GM18498 (cell line): ENCODE results near the gene WTIP.
"Not testable (repeated sequence)": the region's sequence is repeated elsewhere in the genome, so short reads cannot be mapped to it uniquely, and the experiment has no call there.

Experiments
- ATAC-seq: cut with Tn5 transposase; IDR thresholded peaks from one replicate; pipeline ENCODE4 v1.9.1; 2021; ENCODE audit warnings: mild to moderate bottlenecking, moderate library complexity; ENCODE audit not compliant: unreplicated experiment

WTIP gene

DNA sequence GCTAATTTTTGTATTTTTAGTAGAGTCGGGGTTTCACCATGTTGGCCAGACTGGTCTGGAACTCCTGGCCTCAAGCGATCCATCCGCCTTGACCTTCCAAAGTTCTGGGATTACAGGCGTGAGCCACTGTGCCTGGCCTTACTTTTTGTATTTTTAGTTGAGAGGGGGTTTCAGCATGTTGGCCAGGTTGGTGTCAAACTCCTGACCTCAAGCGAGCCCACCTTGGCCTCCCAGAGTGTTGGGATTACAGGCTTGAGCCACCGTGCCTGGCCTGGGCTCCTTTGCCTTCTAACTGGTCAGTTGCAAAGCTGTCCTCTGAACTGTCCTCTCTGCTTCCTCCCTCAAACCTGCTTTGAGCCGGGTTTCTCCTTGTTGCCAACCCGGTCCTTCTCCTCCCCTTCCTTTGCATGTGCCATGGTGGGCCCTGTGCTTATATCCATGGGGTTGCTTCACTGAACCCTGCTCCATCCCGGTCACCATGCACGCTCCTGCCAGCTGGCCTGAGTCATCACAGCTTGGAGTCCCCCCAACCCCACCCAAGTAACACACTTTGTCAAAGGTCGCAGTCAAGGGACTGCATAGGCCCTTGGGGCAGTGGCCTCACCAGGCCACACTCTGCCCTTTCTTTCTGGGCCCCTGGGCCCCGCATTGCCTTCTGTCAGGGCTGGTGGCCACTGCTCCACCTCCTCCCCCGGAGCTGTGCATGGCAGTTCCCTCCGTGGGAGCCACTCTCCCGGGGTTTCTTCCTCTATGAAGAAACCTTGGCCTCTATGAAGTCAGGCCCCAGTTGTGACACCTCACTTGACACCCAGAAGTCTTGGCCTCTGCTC lies 21.2 kb downstream of the WTIP start:
- no peak for ATAC-seq

DNA sequence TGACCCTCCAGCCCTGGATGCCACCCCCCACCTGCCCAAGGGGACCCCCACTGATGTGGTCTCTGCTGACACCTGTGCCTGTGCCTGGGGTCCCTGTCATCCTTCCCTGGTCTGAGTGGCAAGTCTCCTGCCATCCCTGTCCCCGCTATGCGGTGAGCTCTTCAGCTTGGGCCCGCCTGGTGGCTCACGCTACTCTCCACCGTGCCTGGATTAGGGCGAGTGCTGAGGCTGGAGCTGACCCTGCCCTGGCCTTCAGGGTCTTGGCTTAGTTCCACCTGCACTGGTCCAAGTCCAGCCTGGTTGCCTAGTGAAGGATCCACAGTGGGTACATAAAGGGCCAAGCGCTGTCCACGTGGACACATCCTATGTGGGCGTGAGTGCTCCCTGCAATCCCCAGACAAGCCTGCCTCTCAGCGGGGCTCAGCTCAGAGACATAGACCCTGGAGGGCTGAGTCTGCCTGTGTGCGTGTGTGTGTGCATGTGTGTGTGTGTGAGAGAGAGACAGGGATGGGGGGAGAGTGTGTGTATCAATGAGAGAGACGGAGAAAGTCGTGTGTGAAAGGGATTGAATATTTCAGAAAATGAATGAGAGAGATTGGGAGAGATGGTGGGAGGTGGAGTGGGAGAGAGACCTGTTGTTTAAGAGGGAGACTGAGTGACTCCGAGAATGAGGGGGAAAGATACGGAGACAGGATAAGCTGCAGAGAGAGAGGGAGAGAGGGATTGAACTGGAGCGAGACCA lies 22.1 kb downstream of the WTIP start:
- no peak for ATAC-seq

DNA sequence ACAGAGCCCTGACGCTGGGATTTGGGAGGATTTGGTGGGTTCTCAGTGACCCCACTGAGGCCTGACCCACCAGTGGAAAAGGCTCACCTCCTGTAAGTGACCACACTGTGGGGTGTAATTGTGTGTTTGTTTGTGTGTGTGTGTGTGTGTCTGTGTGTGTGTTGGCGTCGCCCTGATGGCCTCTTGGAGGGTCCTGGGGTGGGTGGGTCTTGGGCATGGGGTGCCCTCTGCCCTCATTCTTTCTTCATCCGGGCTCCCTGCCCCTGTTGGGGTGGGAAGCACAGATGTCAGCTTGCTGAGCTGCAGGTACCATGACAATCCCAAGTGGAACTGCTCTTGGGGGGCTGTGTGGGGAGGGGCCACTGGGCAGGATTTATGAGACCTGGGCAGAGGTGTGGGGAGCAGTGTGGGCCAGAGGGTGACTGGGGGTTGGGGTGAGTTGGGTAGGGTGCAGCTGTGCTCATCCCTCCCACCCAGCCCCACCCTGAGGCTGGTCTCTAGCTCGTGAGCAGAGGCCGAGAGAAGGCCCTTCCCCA lies 22.8 kb downstream of the WTIP start:
- ATAC-seq = no peak

DNA sequence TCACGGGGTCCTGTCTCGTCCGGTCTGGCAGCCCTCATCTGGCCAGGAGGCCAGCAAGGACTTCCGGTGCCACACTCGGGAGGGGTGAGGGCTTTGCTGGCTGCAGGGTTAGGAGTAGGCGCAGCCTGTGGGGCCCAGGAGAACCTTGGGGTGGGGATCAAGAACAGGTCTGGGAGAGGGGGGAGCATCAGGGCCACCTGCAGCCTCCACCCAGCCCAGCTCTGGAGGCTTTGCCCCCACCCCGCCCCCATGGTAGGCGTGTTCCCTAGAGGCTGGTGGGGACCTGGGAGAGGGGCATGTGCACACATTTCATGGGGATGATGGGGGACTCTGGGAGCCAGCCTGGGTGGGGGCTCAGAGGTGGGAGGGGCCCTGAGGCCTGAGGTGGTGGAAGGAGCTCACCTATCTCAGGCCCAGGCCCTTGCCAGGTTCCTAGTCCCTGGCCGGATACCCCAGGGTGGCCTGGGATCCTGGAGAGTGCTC lies 23.3 kb downstream of the WTIP start:
- no peak for ATAC-seq

DNA sequence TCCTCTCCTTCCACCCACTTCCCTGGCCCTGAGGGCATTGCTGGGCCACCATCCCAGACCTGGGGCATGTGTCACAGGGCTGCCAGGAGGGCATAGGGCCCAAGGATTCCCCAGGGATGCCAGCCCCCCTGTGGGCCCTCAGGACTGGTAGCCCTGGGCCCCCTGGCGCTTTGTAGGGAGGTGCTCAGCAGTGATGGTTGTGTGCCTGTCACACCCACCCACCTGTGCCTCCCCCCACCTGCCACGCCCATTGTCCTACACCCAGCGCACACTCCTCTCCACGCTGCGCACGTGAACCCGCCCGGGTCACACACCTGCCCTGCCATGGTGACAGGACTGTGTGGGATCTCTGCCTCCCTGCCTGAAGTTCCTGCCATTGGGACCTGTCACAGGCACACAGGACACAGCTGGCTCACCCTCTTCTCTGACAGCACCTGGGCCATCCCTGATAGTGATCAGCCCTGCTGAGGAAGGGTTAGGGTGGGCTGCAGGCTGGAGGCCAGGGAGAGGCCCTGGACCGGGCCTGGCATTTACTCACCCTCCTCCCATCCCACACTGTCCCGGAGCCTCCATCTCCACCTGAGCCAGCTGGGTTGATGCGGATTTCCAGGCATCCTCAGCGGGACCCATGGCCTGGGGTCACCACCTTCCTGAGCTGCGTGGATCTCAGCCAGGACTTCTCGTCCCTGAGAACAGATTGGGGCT lies 23.9 kb downstream of the WTIP start:
- no peak for ATAC-seq

DNA sequence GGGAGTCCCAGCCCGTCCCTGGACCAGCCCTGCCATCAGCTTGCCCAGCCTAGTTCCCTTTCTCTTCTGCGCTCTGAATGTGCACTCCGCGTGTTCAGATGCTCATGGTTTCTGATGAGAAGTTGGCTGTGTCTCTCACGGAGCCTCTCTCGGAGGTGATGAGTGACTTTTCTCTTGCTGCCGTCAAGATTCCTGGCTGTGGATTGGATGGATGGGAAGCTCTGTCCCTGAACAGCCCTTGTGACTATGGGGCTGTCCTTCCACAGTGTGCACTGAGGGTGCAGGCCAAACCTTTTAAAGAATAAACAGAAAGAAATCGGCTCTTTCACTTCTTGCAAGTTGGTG lies 24.4 kb downstream of the WTIP start:
- ATAC-seq = no peak

DNA sequence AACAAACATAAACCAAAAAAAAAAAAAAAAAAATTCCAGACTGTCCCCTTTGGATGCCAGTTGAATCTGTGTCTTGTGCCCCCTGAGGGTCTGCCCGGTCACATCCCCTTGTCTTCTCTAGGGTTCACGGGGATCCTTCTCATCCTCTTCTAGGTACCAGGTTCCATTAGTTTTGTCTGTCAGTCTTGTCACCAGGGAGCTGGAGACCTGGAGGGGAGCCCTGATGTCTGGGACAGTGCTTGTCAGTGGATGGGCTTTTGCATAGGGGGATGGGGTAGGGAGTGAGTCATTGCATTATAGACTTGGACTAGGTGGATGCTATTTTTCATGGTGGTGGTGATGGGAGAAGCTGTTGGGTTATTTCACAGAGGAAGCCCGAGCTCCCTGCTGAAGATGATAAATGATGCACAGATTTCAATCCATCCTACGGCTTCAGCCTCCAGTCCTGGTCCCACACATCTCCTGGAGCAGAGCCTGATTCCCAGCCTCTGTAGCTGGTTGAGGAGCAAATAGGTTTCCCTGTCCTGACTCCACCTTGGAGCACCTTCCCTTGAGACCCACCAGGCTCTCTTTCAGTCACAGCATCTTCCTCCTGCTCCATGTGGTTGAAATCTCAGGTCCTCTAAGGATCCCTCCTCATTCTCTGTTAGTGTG lies 26.0 kb downstream of the WTIP start:
- ATAC-seq = no peak

DNA sequence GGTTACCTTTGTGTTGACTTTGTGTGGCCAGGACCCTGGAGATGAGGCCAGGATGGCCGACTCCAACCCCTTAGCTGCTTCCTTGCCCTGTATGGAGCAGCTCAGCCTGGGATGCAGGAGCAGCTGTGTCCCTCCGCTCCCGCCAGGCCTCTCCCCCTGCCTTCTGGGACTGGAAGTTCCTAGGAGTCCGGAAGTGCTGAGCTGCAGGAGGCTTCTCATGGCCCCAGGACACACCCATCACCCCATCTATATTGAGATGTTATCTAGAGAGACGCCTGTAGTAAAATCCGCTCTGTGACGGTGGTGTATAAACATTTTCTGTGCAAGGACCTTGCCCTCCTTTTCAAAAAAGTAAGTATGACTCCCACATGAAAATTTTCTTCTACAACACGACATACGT lies 27.0 kb downstream of the WTIP start:
- no peak for ATAC-seq

DNA sequence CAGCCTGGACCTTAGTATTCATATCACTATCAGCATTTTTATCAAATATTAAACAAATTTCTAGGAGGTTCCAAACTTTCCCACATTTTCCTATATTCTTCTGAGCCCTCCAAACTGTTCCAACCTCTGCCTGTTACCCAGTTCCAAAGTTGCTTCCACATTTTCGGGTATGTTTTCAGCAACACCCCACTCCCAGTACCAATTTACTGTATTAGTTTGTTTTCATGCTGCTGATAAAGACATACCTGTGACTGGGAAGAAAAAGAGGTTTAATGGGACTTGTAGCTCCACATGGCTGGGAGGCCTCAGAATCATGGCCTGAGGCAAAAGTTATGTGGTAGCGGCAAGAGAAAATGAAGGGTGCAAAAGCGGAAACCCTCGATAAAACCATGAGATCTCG lies 29.3 kb downstream of the WTIP start:
- ATAC-seq = not testable (repeated sequence)

DNA sequence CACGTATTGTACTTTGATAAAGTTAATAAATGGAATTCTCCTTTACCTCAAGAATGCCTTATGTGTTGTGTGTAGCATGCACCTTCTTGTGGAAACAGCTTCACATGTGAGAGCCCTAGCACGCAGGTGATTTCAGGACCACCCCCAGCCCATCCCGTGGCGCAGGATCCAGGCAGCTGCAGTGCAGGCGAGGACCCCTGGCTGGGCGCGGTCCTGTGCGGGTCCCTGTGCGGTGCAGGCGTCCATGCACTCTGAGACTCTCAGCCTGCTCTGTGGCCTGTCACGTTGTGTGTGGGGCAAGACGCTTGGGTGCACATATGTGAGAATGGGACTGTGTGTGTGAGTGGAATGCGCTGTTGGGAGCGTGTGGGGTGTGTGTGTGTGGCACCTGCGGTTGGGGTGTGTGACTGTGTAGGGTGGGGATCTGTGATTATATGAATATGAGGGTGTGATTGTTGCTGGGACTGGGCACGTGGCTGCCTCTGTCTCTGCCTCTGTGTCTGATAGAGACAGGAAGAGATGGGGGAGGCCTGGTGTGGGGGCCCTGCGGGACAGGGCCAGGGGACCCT lies 30.8 kb downstream of the WTIP start:
- no peak for ATAC-seq

DNA sequence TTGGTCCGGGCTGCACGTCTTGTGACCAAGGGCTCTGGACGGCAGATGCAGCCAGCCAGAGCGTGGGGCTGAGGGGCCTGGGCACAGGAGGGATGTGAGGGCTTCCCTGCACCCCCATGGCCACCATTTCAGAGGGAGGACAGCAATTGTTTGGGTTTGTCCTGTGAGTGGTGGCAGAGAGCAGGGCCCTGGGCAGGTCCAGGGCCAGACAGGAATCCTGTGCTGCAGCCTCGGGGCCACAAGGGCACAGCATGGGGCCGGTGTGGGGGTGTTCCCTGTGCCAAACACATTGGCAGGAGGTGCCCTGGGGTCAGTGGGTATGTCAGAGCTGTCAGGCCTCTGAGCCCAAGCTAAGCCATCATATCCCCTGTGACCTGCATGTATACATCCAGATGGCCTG lies 32.2 kb downstream of the WTIP start:
- no peak for ATAC-seq

DNA sequence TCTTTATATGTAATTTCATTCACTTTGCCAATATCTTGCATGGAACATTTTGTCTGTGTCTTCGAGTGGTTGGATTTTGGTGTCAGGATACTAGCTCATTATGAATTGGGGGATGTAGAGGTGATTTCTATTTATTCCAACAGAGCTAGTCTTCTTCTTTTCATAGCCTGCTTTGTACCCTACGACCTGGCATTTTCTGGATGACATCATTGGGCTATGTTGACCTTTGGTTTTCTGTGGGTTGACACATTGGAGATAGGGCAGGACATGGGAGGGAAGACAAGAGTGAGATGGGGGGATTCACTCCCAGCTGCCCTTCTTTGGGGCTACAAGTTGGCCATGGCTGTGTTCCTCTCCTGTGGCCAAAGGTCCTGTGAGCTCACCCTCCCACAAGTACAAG lies 38.0 kb downstream of the WTIP start:
- ATAC-seq = no peak

DNA sequence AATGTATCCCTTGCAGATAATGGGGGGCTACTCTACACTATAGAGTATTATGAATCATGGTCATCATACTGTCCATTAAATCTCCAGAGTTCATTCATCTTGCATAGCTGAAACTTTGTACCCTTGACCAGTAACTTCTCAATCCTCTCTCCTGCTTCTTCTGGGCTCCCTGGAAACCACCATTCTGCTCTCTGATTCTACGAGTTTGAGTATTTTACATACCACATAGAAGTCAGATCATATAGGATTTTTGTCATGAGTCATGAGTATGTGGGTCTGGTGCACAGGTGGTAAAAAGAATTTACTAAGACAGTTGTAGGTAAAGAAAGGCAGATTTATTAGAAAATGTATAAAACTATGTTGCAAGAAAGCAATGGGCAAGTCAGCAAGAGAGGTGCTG lies 41.9 kb downstream of the WTIP start:
- no peak for ATAC-seq

DNA sequence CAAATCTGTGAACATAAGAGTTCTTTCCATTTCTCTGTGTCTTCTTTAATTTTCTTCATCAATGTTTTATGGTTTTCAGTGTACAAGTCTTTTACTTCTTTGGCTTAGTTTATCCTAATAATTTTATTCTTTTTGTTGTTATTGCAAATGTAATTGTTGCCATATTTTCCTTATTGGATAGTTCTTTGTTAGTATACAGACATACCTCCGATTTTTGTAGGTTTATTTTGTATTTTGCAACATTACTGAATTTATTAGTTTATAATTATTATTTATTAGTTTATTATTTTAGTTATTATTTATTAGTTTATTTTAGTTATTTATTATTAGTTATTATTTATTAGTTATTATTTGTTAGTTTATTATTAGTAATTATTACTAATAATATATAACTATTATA lies 43.4 kb downstream of the WTIP start:
- no peak for ATAC-seq

DNA sequence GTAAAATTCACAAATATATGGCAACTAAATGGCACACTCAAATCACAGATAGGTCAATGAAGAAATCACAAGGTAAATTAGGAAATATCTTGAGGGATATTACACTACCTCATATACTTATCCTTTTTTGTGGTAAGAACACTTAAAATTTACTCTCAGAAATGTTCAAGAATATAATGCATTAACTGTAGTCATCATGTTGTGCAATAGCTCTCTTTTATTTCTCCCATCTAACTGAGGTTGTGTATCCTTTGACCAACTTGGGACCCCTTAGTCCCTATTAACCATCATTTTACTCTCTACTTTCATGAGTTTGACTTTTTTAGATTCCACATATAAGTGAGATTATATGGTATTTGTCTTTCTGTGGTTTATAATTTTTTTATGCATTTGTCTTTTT lies 52.6 kb downstream of the WTIP start:
- no peak for ATAC-seq

DNA sequence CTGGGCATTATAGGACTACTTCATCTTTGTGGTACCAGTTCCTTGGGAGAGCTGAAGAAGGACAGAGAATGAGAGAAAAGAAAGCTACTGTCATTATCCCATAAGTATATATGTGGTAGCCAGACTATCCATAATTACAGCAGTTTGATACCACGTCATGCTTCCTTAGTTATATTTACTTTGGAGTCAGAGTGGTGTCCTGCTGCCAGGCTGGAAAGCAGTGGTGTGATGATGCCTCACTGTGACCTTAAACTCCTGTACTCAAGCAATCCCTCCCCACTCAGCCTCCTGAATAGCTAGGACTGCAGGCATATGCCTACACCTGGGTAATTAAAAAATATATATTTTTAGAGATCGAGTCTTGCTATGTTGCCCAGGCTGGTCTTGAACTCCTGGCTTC lies 57.8 kb downstream of the WTIP start:
- no peak for ATAC-seq

DNA sequence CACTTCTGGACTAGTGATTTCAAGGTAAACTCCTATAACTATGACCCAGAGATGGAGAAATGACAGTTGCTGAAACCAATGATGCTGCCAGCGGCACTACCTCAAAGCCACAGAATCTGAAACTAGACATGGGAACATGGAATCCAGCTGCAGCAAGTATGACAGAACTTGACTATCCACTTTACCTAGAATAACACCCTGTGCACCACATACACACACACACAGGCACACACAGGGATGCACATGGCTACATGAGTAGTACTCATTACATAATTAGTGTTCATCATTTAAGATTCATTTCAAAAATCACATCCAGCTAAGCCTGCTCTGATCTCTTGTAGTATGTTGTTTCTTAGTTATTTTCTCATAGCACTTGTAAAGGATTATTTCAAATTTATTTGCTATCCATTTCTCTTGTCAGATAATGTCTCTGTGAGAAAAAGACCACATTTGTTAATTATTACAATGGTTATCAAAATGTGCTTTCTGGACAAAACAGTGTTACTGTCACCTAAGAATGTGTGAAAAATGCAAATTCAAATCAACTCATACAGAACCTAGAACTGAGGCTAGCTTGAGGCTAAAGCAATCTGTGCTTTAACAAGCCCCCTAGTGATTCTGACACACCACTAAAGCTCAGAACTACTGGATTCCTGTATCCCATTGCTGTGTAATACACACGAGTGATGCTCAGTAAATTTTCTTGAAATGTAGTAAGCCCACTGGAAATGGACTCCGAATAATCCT lies 59.4 kb downstream of the WTIP start:
- no peak for ATAC-seq

DNA sequence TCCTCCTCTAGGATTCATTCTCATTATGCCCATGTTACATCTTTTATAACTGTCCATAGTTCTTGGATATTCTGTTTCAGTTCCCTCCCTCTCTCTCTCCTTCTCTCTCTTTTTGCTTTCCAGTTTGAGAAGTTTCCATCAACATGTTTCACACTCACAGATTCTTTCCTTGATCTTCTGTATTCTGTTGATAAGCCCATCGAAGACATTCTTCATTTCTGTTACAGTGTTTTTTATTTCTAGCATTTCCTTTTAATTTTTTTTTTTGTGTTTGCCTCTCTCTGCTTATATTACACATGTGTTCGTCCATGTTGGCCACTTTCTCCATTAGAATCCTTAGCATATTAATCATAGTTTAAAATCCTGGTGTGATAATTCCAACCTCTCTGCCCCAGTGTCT lies 68.3 kb downstream of the WTIP start:
- no peak for ATAC-seq

DNA sequence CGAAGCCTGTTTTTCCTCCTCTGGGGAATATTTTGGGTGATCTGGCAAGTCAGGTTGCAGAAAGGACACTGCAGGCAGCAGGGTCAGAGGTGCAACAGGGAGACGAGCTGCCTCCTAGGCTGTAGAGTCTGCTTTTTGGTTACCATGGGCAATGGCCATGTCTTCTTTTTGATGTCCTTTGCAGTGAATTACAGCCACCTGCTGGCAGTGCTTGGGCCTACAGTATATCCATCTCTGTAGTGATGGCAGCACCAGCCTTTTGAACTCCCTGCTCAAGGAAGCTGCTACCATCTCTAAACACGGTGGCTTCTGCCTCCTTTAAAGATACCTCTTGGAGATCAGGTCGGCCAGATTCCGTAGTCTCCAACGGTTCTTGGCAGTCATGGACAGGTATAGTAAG lies 73.9 kb downstream of the WTIP start:
- no peak for ATAC-seq

DNA sequence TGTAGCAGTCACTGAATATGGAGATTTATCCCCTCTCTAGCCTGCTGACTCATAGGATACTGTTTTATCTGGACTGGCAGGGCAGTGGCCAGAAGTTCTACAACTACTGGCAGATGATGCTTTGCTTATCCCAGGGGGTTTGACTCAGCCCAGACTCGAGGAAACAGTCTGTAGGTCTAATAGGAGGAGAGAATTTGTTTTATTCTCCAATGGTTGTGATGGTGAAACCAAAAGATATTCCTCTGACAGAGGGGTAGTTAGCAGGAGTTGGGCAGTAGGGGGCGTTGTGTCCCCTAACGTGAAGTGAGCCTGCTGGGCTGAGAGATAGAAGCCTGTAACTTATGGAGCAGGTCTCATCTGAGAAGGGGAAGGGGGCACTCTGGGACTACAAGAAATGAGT lies 74.9 kb downstream of the WTIP start:
- ATAC-seq = no peak
